HK-2 (cell line): ENCODE data around the gene USP48.

Experiments used
- DNase-seq: peaks from one replicate; pipeline ENCODE4 v3.0.0-alpha.2; 2018; ENCODE audit not compliant: unreplicated experiment

Gene USP48

DNA sequence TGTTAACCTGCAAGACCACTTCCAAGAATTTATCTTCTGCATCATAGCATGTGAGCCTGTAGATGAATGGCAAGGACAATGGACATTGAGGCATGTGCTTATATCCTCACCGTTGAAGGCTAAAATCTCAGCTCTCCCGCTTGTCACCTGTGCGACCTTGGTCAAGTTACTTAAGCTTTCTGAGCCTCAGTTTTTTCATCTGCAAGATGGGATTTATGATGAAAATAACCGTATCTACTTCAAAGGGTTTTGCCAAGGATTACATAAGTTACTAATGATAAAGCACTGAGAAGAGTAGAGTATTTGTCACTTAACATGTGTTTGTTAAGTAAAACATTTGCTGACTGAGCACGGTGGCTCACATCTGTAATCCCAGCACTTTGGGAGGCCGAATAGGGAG is 128.7 kb downstream of the USP48 start:
- no peak for DNase-seq

DNA sequence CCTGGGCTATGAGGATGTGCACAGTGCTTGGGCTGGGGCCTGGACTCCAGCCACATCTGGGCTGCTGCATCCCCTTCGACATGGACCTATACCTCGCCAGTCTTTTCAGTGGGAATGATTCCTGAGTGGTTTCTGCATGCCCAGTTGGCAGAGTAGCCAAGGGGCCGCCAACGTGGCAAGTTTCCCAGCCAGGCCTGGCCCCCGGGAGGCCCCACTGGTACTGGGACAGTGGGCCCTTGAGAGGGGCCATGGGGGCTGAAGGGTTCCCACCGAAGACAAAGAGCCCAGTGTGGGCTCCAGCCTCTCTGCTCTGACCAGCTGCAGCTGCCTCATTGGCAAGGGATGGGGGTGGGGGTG is 129.2 kb downstream of the USP48 start:
- DNase-seq, result no peak

GRCh38 chr1:21652937-21653743 is 129.8 kb downstream of the USP48 start:
- no peak for DNase-seq

GRCh38 chr1:21652101-21652936 is 130.6 kb downstream of the USP48 start:
- DNase-seq, result no peak

DNA sequence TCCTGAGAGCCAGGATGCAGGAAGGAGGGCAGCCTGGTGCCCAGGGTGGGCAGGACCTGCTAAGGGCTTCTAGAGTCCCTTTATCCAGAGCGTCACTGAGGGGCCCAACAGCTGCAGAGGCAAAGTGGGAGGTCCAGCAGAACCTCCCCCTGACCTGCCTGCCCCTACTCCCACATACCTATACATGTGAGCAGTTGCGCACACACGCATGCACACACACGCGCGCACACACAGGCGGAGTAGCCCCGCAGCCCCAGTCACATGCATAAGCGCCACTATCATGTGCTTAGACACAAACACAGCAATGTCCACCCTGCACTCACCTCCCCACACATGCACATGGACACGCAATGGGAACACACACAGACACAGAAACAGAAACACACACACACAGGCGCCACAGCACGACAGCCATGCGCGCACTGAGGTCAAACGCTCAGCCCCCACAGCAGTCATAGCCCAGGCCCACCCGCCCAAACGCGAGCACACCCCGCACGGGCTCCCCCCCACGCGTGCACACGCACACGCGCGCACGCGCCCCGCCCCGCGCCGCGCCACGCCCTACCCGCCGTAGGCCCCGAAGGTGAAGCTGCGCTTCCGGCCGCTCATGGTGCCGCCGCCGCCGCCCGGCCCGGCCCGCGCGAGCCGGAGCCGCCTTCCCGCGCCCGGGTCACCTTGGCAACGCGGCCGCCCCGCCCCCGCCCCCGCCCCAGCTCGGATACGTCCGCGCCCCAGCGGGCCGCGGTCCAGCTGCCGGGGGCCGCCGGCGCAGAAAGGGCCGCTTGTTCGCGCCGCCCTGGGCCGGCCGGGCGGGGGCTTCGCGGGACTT is 131.5 kb downstream of the USP48 start:
- peak; percentile 56 for DNase-seq

DNA sequence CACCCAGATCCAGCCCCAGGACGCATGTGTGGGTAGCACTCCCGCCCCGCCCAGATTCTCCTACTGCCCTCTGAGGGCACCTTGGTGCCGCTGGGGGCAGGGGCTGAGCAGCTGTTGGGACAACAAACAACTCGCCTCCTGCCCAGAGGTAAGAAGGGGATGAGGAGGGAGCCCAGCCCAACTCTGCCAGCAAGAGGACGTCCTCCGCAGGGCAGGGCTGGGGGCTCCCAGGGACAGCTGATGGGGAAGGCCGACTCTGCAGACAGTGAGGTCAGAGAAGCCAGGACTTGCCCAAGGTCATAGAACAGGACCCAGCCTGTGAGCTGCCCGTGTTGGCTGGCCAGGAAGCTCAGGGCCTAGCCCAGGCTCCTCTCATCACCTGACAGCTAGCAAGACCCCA is 132.5 kb downstream of the USP48 start:
- DNase-seq, result no peak

DNA sequence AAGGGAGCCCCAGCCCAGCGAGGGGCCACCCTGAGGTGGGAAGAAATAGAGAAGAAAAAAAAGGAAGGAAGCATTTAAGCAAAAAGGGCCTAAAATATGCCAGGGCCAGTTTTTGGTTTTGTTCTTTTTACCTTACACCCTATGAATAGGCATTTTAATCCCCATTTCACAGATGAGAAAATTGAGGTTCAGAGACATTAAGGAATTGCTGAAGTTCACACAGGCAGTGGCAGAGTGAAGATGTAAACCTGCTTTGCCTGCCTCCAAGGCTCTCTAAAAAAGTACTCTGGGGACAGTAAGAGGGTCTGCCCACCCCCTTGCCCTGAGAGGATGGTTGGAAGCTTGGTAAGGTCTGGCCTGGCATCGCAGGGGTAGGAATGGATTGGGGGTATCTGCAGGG is 133.6 kb downstream of the USP48 start:
- no peak for DNase-seq

DNA sequence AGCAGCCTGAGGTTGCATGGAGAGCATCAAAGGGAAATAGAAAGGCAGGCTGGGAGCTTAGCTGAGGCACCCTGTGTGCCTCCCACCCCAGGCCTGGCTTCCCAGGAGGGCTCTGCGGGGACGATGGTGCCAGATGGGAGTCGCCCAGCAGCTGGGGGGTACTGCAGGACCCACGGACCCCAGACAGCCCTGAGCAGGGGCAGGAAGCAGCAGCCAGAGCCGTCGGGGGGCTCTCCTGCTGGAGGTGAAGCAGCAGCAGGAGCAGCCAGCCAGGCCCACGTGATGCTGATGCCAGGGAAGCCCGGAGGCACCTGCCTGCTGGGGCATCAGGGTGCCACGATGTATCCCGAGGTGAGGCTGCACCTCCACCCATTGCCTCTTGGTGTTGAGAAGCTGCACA is 134.2 kb downstream of the USP48 start:
- DNase-seq, result no peak

DNA sequence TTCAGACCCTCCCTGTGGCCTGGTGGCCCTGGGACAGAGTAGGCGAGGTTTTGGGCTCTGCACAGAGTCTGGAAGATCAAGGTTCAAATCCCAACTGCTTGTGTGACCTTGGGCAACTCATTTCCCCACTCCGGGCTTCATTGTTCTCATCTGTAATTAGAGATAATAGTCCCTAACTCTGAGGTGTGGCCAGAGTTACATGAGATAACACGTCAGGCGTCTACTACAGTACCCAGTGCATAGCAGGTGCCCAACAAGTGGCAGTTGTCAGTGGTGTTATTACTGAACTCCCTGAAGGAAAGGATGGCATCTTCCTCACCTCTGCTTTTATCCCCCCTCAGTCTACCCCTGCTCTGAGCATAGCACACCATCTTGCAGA is 134.6 kb downstream of the USP48 start:
- no peak for DNase-seq

DNA sequence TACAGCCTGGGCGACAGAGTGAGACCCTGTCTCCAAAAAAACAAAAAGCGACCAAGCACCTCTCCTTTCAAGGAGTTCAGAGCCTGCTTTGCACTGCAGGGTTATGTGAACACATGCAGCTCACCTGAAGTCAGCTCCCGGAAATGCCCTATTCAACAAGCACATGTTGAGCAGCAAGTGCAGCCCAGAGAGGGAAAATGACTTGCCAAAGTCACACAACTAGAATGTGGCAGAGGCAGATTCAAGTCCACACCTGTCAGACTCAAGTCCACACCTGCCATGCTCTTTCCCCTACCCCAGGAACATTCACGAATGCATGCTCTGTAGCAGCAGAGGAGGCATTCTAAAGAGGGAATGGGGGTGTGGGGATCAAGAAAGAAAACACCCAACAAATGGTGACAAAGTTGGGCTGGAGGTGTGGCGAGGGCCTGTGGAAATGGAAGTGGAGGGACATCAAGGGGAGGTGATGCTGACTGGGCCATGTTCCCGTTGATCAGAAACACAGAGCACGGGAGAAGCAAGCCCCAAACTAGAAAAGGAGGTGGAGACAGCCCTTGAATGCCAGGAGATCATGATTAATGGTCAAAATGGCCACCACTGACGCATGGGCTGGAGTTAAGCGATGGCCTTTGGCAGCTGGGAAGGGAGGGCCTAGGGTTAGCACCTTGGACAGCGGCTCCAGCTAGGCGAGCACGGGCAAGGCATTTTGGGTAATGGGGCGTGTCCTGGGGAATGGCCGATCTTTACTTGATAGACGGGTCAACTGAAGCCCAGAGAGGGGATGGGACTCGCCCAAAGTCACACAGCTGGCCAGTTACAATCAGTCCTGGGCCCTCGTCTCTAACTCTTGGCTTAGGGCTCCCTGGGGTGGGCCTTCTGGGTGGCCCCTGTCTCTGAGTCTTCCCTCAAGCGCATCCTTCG is 135.3 kb downstream of the USP48 start:
- DNase-seq, result peak; percentile 69

GRCh38 chr1:21645550-21645949 is 137.4 kb downstream of the USP48 start:
- DNase-seq, result no peak

DNA sequence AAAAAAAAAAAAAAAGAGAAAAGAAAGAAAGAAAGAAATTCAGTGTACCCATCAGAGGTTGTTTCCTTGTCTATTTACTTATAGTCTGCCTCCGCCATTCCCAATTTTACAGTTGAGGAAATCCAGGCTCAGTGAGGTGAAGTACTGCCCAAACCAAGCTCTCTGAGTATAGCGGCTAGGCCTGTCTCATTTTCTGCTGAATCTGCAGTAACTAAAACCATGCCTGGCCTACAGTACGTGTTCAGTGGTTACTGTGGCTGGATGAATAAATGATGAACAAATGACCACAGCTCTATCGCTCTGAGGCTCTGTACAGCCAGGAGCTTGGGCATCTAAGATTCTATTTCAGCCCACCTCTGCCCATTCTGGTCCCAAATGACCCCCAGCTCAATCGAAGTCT is 138.0 kb downstream of the USP48 start:
- DNase-seq, result no peak

GRCh38 chr1:21644348-21644747 is 138.6 kb downstream of the USP48 start:
- no peak for DNase-seq

- no peak for DNase-seq
Observed at GRCh38 chr1:21643624-21644023, 139.3 kb downstream of the USP48 start.

- no peak for DNase-seq
Observed at GRCh38 chr1:21641967-21642739, 140.8 kb downstream of the USP48 start.

- DNase-seq, result no peak
Observed at GRCh38 chr1:21641537-21641936, 141.4 kb downstream of the USP48 start.

GRCh38 chr1:21641076-21641475 is 141.9 kb downstream of the USP48 start:
- no peak for DNase-seq

GRCh38 chr1:21640653-21641052 is 142.3 kb downstream of the USP48 start:
- DNase-seq, result no peak

DNA sequence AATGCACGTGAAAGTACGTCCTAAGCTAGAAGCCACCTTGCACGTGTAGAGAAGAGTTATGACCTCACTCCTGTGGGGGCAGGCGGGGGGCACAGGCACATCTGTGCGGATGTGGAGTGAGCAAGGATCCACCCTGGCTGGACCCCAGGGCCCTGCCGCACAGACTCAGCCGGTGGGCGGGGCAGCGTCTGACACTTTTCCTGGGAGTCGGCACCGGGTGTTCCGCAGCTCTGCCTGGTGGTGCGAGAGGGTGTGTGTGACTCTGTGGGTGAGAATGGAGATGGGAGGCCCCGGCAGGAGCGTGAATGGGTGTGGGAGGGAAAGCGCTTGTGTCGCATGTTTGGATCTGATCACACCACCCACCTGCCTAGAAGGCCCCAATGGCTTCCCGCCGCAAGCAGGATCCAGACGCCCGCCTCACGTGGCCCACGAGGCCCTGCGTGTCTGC is 143.3 kb downstream of the USP48 start:
- no peak for DNase-seq
